Astrocyte of the cerebellum (primary cell): ENCODE results near the gene TOM1L2.

ENCODE experiments used
- DNase-seq: peaks from one replicate; pipeline ENCODE4 v3.0.0-alpha.2; 2011; ENCODE audit warnings: low read depth
- H3K4me3 ChIP-seq: 2 replicates; pipeline ENCODE4 v1.5.1; 2011; ENCODE audit warnings: mild to moderate bottlenecking, low read depth, low read length, moderate library complexity
- in situ Hi-C: cut with HindIII; loops from 2 replicates; pipeline ENCODE4 v1.10.0; 2017; ENCODE audit warnings: low sequenced_read_pairs
- TF ChIP-seq, protein P1 (sequence below): IDR thresholded peaks from 2 replicates; pipeline ENCODE4 v1.5.1; 2012; ENCODE audit warnings: low read length, low read depth, moderate library complexity, mild to moderate bottlenecking; ENCODE audit errors: missing control alignments

The TOM1L2 gene

DNA sequence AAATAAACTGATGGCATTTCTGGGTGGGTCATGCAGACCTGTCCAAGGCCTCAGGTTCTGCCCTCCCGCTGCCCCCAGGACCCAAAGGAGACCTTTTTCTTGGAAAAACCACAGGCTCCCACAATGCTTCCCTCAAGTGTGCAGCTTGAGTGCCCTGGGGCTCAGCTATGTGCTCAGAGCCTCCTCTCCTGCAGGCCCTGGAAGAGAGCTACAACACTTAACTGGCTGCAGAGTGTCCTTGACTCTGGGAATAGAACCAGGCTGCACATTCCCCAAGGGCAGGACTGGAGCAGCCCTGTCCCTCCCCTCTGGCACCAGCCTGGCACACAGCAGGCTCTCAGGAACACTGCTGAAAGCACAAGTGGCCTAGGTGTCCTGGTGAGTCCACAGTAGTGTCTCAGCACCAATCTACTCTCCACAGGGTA, 130.6 kb downstream of the TOM1L2 start:
- TF ChIP-seq, protein P1, sequence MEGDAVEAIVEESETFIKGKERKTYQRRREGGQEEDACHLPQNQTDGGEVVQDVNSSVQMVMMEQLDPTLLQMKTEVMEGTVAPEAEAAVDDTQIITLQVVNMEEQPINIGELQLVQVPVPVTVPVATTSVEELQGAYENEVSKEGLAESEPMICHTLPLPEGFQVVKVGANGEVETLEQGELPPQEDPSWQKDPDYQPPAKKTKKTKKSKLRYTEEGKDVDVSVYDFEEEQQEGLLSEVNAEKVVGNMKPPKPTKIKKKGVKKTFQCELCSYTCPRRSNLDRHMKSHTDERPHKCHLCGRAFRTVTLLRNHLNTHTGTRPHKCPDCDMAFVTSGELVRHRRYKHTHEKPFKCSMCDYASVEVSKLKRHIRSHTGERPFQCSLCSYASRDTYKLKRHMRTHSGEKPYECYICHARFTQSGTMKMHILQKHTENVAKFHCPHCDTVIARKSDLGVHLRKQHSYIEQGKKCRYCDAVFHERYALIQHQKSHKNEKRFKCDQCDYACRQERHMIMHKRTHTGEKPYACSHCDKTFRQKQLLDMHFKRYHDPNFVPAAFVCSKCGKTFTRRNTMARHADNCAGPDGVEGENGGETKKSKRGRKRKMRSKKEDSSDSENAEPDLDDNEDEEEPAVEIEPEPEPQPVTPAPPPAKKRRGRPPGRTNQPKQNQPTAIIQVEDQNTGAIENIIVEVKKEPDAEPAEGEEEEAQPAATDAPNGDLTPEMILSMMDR = no peak
- H3K4me3 ChIP-seq = no peak overlapping the region
- in situ Hi-C loops = no loop called here
- DNase-seq = no peak

DNA sequence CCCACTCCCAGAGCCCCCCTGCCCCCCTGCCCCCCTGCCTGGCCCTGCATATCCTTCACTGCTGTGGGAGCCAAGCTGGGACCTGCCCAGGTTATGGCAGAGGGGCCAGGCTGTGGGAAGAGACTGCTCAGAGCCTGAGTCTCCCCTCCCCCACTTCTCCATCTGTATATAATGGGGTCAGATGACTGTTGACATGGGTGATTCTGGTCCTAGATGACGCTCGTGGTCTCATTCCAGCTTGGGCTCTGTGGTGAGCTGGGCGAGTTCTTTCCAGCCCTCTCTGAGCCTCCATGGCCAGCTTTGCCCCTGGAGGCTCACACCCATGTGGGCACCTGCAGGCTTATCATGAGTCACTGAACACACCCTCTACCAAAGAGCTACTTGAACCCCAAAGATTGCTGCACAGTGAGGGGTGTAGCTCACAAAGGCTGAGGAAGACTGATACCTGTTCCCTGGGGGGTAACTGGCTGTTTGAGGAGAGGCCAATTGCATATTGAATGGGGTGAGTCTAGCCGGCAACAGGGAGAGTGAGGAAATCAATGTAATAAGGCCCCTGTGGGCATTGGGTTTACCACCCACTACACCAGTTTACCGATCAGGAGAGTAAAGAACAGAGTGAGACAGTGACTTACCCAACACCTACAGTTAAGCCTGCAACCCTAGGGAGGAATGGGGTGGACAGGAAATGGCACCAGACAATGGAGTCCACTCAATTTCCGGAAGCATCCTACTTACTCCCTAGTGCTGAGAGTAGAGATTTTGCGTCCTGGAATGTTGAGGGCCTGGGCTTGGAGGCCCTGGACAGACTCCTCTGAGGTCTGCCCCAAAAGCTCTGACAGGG, 131.2 kb downstream of the TOM1L2 start:
- DNase-seq = no peak
- H3K4me3 ChIP-seq = no peak overlapping the region
- TF ChIP-seq, protein P1 = no peak
- in situ Hi-C loops = no loop called here

DNA sequence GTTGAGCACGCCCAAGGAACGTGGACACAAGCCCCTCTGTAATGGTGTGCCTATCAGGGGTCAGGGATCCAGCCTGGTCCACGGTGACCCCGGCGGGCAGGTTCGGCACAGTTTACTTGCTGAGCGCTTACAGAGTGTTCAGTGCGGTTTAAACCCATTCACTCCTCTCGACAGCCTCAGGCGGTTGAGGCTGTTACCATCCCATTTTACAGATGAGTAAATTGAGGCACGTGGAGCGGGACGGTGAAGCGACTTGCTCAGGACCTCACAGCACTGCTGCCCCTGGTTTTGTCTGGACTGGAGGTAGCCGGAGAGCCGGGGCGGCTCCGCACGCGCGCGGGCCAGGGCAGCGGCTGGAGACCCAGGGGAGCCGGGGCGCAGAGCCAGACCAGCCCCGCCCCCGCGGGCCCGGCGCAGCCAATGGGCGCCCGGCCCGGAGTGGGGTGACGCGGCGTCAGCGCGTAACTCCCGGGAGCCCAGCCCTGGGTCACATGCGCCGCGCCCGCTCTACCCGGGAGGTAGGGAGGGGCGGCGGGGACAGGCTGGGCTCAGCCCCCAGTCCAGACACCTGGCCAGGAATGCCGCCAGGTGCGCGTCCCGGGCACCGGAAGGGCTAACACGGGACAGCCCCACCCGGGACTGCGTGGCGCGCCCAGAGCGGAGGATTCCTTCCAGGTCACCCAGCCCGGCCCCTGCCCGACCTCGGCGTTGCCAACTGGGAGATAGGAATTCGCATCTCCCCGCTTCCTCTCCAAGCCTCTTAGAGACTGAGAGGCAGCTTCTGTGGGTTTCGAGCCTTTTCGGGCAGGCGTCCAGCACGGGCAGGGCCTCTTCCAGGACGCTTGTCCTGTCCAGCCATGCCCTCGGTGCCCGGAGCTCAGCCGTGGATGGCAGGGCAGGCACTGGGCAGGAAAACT, 132.2 kb downstream of the TOM1L2 start:
- H3K4me3 ChIP-seq = peak overlapping the region; percentile 32
- TF ChIP-seq, protein P1 = no peak
- in situ Hi-C loops = no loop called here
- DNase-seq = peak; percentile 62

DNA sequence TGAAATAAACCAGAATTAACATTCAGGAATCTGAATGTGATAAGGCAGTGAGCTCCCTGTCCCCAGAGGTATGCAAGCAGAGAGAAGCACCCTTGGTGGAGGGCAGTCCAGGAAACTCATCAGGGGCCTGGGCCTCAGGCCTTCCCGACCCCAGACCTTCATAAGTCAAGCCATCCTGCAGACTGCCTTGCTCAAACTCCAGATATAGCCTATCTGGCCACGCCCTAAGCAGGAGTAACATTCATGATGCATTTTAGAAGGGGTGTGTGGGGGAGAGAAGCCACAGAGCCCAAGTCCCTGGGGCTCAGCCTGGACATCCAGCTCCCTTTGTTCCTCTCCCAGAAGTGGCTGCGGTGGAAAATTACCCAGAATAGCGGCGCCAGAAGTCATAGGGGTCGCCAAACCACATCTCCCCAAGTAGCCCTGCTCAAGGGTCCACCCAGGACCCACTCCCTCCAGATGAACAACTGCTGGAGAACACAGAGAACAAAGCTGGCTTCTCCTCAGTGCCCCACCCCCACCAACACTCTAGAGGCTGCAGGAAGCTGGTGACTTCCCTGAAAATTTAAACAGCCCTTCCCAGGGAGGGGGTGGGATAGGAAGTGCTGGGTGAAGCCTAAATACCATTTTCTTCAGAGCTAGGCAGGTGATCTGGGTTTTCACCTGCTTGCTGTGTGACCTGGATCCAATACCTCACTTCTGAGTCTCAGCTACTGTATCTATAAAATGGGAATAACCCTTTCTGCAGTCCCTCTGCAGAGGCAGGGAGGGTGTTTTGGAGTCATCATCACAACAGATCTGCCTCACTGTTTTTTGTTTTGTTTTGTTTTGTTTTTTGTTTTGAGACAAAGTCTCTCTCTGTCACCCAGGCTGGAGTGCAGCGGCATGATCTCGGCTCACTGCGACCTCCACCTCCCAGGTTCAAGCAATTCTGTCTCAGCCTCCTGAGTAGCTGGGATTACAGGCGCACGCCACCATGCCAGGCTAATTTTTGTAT, 133.9 kb downstream of the TOM1L2 start:
- in situ Hi-C loops = no loop called here
- no peak for DNase-seq
- TF ChIP-seq, protein P1 = no peak
- no peak overlapping the region for H3K4me3 ChIP-seq

DNA sequence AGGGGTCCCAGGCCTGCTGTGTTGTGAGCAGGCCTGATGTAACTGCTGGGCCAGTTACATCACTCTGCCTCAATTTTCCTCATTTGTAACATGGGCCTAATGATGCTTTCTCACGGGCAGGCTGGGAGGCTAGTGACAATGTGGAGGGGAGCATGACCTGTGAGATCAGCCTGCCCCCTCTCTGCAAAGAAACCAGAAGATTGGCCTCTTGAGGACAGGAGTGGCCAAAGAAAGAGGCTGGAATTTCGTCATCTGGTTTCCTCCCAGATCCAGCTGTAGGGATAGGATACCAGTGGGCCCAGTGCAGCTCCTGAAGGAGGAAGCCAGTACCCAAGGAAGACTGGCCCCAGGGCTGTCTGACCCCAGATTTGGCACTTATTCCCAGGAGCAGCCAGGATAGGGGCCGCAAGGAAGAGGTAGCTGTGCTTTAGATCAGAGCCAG, 134.8 kb downstream of the TOM1L2 start:
- TF ChIP-seq, protein P1 = no peak
- H3K4me3 ChIP-seq = peak overlapping the region; percentile 82
- in situ Hi-C loops = no loop called here
- no peak for DNase-seq
